ENCODE measurements around the gene CEACAM19. TPM values are rescaled to one million over a fixed set of nuclear protein-coding genes. Genes with fewer than 3 reads are reported as not detected.
A peak's percentile ranks its signal among the peaks of the same experiment; 100 is the strongest.

Gene CEACAM19
- total and polyA plus RNA-seq, 2 of the 4 experiments (the other 2 are of a cell fraction): 0.72 to 9.3 TPM

DNA sequence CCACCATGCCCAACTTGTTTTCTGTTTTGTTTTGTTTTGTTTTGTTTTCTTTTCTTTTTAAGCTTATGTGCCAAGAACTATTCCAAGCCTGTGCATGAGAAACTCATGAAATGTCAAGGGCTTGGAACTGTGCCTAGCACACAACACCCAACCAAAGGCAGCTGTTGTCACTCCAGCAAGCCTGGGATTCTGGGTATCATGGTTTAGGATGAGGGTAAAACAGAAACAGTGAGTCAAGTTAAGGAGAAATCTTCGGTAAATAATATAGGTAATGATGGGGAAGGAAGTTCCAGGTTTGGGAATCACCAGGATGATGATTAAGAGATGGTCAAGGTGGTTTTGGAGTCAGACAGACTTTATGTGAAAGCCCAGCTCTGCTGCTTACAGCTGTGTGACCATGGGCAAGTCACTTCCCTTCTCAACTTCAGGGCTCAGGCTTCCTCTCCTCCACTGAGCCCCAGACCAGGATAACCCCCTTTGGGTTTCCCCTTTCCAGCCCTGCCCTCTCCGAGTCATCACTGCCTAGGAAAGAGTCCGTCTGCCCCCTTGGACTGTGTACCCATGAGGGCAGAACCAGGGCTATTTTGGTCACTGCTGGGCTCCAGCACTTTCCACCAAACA, 22.5 kb upstream of the CEACAM19 start:
- H3K27me3 ChIP-seq (ENCODE audit: control insufficient read depth, insufficient read depth, low read length): no peaks in the 10 kb centered on the region
- H3K56ac ChIP-seq (ENCODE audit: extremely low read depth, insufficient read depth, low read length): no peak overlapping the region
- H2AK5ac ChIP-seq (ENCODE audit: low read depth, low read length): peak overlapping the region; percentile 61; the same call in 1 of the 2 replicates
- H3K9ac ChIP-seq (ENCODE audit: low read depth, low read length): peak overlapping the region; percentile 22; the same call in 1 of the 2 replicates
- dilution Hi-C loops (cut with HindIII; ENCODE audit: low sequenced_read_pairs, unreplicated experiment): no loop called here
- TF ChIP-seq CEBPB (IDR thresholded peaks at IDR 0.05; ENCODE audit: low read depth, low read length) (no peak), MXI1 (IDR thresholded peaks at IDR 0.05; ENCODE audit: borderline replicate concordance, low read depth, low read length) (0 out of 2 replicates have a peak, but pooled peaks have one; percentile 19)
- H2BK5ac ChIP-seq (ENCODE audit: low read depth, low read length, poor library complexity, severe bottlenecking): peak overlapping the region; percentile 65
- H3K4me2 ChIP-seq (ENCODE audit: low read depth, low read length): peak overlapping the region; percentile 37; the same call in 1 of the 2 replicates
- H3K9me1 ChIP-seq (ENCODE audit: insufficient read depth, low read length): peaks cover 34% of the 10 kb centered on the region
- peaks cover 56 to 84% of the 10 kb centered on the region in 2 experiments for H3K79me1 ChIP-seq (ENCODE audit: low read depth in 1 of 2, low read length in 2 of 2)
- no peaks in the 10 kb centered on the region for H3K9me3 ChIP-seq (ENCODE audit: control insufficient read depth, insufficient read depth, low read length)
- peak overlapping the region; percentile 75 for H3K27ac ChIP-seq (ENCODE audit: insufficient read depth, low read length)
- ChIA-PET CTCF (interaction anchor here (0.8 to 1.3 kb wide), 6 partner anchors 59 to 136 kb away, joined by 3 to 9 read pairs (median 4); no protein-coding TSS in a partner anchor), POLR2A (ENCODE audit: unreplicated experiment) (interaction anchor here (0.9 to 1.2 kb wide), 2 partner anchors 22 to 78 kb away, joined by 3 to 8 read pairs; no protein-coding TSS in a partner anchor)
- H2BK15ac ChIP-seq (ENCODE audit: low read depth, low read length): peak overlapping the region; percentile 2; the same call in 1 of the 3 replicates
- peak overlapping the region; percentile 34 for H2AFZ ChIP-seq (replicated peaks; ENCODE audit: low read length, poor library complexity)
- H3K18ac ChIP-seq (ENCODE audit: low read depth, low read length): peak overlapping the region; percentile 22; the same call in 1 of the 2 replicates
- no peak overlapping the region for H3K4me3 ChIP-seq (ENCODE audit: insufficient read depth, low read depth, low read length)
- peak overlapping the region; percentile 47 for H4K91ac ChIP-seq (ENCODE audit: insufficient read depth, low read depth, low read length)
- in situ Hi-C loops (cut with MboI; ENCODE audit: low sequenced_read_pairs): no loop called here
- BruUV-seq (replicated peaks): no TSS peak
- H2AK9ac ChIP-seq (replicated peaks; ENCODE audit: low read depth, low read length, poor library complexity): peak overlapping the region; percentile 32
- H4K5ac ChIP-seq (ENCODE audit: low read depth, low read length): no peak overlapping the region
- peak overlapping the region; percentile 43; the same call in 1 of the 2 replicates for H2BK20ac ChIP-seq (ENCODE audit: low read depth, low read length)
- DNase-seq (peak; percentile 68), ATAC-seq (ENCODE audit: low read depth) (peak; percentile 9; the same call in 1 of the 2 replicates)
- peak overlapping the region; percentile 77; the same call in 1 of the 2 replicates for H3K23ac ChIP-seq (ENCODE audit: low read depth, low read length)
- intact Hi-C loops (cut with micrococcal nuclease): no loop called here
- H3K4me1 ChIP-seq (ENCODE audit: control insufficient read depth, insufficient read depth, low read length): peaks cover 16% of the 10 kb centered on the region
- peak overlapping the region in 1 of 2 experiments; percentile 75; a peak in 1 of 4 replicates for H4K8ac ChIP-seq (ENCODE audit: low read depth in 2 of 2, low read length in 2 of 2)
- 0 out of 2 replicates have a peak overlapping the region, but pooled peaks have one; percentile 19 for H3K14ac ChIP-seq (replicated peaks; ENCODE audit: low read depth, low read length)
- H3K4ac ChIP-seq (ENCODE audit: low read depth, low read length): peak overlapping the region; percentile 81
- H2BK120ac ChIP-seq (ENCODE audit: low read depth, low read length): peak overlapping the region; percentile 36; the same call in 1 of the 2 replicates
- 83% methylated on average over 1 of the region's 3 CpGs; no CpG with 5 or more reads in 1 of the 2 experiments for WGBS, 2 experiments (ENCODE audit: extremely low coverage in 2 of 2, insufficient read length in 1 of 2)
- peaks cover 66% of the 10 kb centered on the region for H4K20me1 ChIP-seq (ENCODE audit: insufficient read depth, low read length)
- H3K36me3 ChIP-seq (ENCODE audit: control insufficient read depth, insufficient read depth, low read length): peaks cover 60% of the 10 kb centered on the region

Data from IMR-90 (cell line).